Memory B cell (primary cell): ENCODE results near the gene DEFB131B.
A peak's percentile ranks its signal among the peaks of the same experiment; 100 is the strongest.
"Not testable (repeated sequence)": the region's sequence is repeated elsewhere in the genome, so short reads cannot be mapped to it uniquely, and the experiment has no call there.

Experiments
- ATAC-seq: fragments of 150-1000 bp; cut with Tn5 transposase; 2 replicates; pipeline ENCODE4 v1.10.0; 2021; ENCODE audit warnings: low read depth, mild to moderate bottlenecking, moderate library complexity
- DNase-seq, 2 donors: peaks; one replicate each; pipeline ENCODE4 v3.0.0; 2022; ENCODE audit warnings: low spot score in 2 of 2
- H3K27ac Mint-ChIP-seq: one replicate; pipeline ENCODE4 v1.8.0; 2022; ENCODE audit warnings: mild to moderate bottlenecking, moderate library complexity, mixed read lengths
- H3K27me3 Mint-ChIP-seq: one replicate; pipeline ENCODE4 v1.8.0; 2022; ENCODE audit warnings: mixed read lengths
- H3K36me3 Mint-ChIP-seq: one replicate; pipeline ENCODE4 v1.8.0; 2022; ENCODE audit warnings: mild to moderate bottlenecking, mixed read lengths
- H3K4me1 Mint-ChIP-seq: one replicate; pipeline ENCODE4 v1.8.0; 2022; ENCODE audit warnings: mixed read lengths
- H3K4me3 Mint-ChIP-seq: one replicate; pipeline ENCODE4 v1.8.0; 2022; ENCODE audit warnings: mild to moderate bottlenecking, moderate library complexity, mixed read lengths
- H3K9me3 Mint-ChIP-seq: one replicate; pipeline ENCODE4 v1.8.0; 2022; ENCODE audit warnings: mixed read lengths

Gene DEFB131B

GRCh38 chr11:71885806-71886205 lies 7.6 kb downstream of the DEFB131B start:
- not testable (repeated sequence) for H3K4me1 Mint-ChIP-seq, H3K4me3 Mint-ChIP-seq, DNase-seq, H3K36me3 Mint-ChIP-seq, H3K27me3 Mint-ChIP-seq, H3K27ac Mint-ChIP-seq, H3K9me3 Mint-ChIP-seq, ATAC-seq

- DNase-seq, H3K4me3 Mint-ChIP-seq, H3K27me3 Mint-ChIP-seq, H3K9me3 Mint-ChIP-seq, H3K36me3 Mint-ChIP-seq, ATAC-seq, H3K4me1 Mint-ChIP-seq, H3K27ac Mint-ChIP-seq: not testable (repeated sequence)
These were observed 10.2 kb downstream of the DEFB131B start for GRCh38 chr11:71888335-71889010.

GRCh38 chr11:71889181-71889872 lies 11.1 kb downstream of the DEFB131B start:
- H3K4me1 Mint-ChIP-seq, H3K27me3 Mint-ChIP-seq, H3K9me3 Mint-ChIP-seq, H3K4me3 Mint-ChIP-seq, H3K36me3 Mint-ChIP-seq, H3K27ac Mint-ChIP-seq, DNase-seq, ATAC-seq: not testable (repeated sequence)

GRCh38 chr11:71895961-71896360 lies 17.7 kb downstream of the DEFB131B start:
- no peak for DNase-seq
- no peak overlapping the region for H3K27ac Mint-ChIP-seq
- no peaks in the 10 kb centered on the region for H3K27me3 Mint-ChIP-seq
- peaks cover 18% of the 10 kb centered on the region for H3K36me3 Mint-ChIP-seq
- H3K4me3 Mint-ChIP-seq: no peak overlapping the region
- H3K4me1 Mint-ChIP-seq: no peaks in the 10 kb centered on the region
- no peak for ATAC-seq
- peaks cover 4% of the 10 kb centered on the region for H3K9me3 Mint-ChIP-seq

- H3K4me3 Mint-ChIP-seq, H3K27ac Mint-ChIP-seq: not testable (repeated sequence)
These were observed 22.9 kb downstream of the DEFB131B start for GRCh38 chr11:71901137-71901536.

DNA sequence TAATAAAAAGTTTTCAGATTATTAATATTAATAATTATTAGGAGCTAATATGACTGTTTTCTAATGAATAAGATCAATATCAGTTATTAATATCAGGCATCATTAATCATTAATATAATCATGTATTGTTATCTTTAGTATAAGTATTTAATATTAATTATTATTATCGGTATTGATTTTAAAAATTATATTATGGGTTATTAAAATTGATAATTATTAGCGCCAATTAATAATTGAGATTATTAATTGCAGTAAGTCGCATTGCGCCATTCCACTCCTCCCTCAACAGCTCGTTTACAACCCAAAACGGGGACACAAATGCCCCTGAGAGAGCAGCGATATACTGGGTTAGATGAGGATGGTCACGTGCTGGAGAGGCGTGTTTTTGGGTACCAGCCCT lies 30.0 kb downstream of the DEFB131B start:
- H3K4me1 Mint-ChIP-seq: no peaks in the 10 kb centered on the region
- H3K9me3 Mint-ChIP-seq: no peaks in the 10 kb centered on the region
- DNase-seq: no peak
- H3K4me3 Mint-ChIP-seq: no peak overlapping the region
- no peaks in the 10 kb centered on the region for H3K27me3 Mint-ChIP-seq
- H3K27ac Mint-ChIP-seq: no peak overlapping the region
- ATAC-seq: no peak
- H3K36me3 Mint-ChIP-seq: peaks cover 19% of the 10 kb centered on the region

More at GRCh38 chr11:71901137-71901536, 22.9 kb downstream of the DEFB131B start:
- H3K4me1 Mint-ChIP-seq, DNase-seq, H3K9me3 Mint-ChIP-seq, H3K27me3 Mint-ChIP-seq, ATAC-seq: not testable (repeated sequence)
- H3K36me3 Mint-ChIP-seq: peaks cover 20% of the 10 kb centered on the region

GRCh38 chr11:71910775-71911174 lies 32.5 kb downstream of the DEFB131B start:
- not testable (repeated sequence) for H3K27me3 Mint-ChIP-seq, H3K4me3 Mint-ChIP-seq, ATAC-seq, DNase-seq, H3K27ac Mint-ChIP-seq, H3K9me3 Mint-ChIP-seq, H3K4me1 Mint-ChIP-seq
- peaks cover 24% of the 10 kb centered on the region for H3K36me3 Mint-ChIP-seq

DNA sequence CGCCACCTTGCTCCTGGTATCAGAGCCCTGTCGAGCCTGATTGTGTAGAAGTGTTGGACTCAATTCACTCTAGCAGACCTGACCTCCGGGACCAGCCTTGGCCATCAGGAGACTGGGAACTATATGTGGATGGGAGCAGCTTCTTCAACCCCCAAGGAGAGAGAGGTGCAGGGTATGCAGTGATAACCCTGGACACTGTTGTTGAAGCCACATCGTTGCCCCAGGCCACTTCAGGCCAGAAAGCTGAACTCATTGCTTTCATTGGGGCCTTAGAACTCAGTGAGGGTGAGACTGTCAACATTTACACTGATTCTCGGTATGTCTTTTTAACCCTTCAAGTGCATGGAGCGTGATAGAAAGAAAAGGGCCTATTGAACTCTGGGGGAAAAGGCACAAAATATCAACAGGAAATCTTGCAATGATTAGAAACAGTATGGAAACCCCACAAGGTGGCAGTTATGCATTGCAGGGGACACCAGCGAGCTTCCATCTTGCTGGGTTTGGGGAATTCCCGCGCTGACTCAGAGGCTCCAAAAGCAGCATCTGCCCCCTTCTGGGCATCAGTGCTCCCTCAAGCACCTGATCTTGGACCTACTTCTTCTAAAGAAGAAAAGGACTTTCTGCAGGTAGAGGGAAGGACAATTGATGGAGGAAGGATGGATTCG lies 33.2 kb downstream of the DEFB131B start:
- H3K27ac Mint-ChIP-seq: peak overlapping the region; percentile 72
- H3K27me3 Mint-ChIP-seq: not testable (repeated sequence)

GRCh38 chr11:71911986-71912340 lies 33.7 kb downstream of the DEFB131B start:
- not testable (repeated sequence) for H3K27me3 Mint-ChIP-seq, DNase-seq, H3K9me3 Mint-ChIP-seq, H3K4me1 Mint-ChIP-seq, H3K4me3 Mint-ChIP-seq, ATAC-seq
- H3K36me3 Mint-ChIP-seq: peaks cover 32% of the 10 kb centered on the region
- H3K27ac Mint-ChIP-seq: peak overlapping the region; percentile 72

More for the DNA sequence above, 33.2 kb downstream of the DEFB131B start:
- H3K9me3 Mint-ChIP-seq, H3K4me1 Mint-ChIP-seq, H3K4me3 Mint-ChIP-seq, ATAC-seq, DNase-seq: not testable (repeated sequence)
- peaks cover 30% of the 10 kb centered on the region for H3K36me3 Mint-ChIP-seq

GRCh38 chr11:71913756-71914526 lies 35.7 kb downstream of the DEFB131B start:
- Mint-ChIP-seq H3K27ac (no peak overlapping the region), H3K27me3 (no peaks in the 10 kb centered on the region), H3K36me3 (peaks cover 33% of the 10 kb centered on the region), H3K4me3 (no peak overlapping the region), H3K4me1 (no peaks in the 10 kb centered on the region), H3K9me3 (no peaks in the 10 kb centered on the region)
- ATAC-seq (no peak), DNase-seq (no peak)

DNA sequence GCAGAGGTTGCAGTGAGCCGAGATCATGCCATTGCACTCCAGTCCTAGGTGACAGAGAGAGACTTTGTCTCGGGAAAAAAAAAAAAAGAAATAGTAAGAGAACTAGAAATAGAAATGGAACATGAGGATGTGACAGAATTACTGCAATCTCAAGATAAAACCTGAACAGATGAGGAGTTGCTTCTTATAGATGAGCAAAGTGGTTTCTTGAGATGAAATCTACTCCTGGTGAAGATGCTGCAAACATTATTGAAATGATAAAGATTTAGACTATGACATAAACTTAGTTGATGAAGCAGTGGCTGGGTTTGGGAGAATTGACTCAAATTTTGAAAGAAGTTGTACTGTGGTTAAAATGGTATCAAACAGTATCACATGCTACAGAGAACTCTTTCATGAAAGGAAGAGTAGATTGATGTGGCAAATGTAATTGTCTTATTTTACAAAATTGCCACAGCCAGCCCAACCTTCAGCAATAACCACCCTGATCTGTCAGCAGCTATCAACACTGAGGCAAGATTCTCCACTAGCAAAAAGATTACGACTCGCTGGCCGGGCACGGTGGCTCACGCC lies 36.5 kb downstream of the DEFB131B start:
- Mint-ChIP-seq H3K36me3 (peaks cover 33% of the 10 kb centered on the region), H3K9me3 (no peaks in the 10 kb centered on the region), H3K27me3 (no peaks in the 10 kb centered on the region), H3K4me3 (no peak overlapping the region), H3K27ac (no peak overlapping the region), H3K4me1 (no peaks in the 10 kb centered on the region)
- no peak for DNase-seq
- no peak for ATAC-seq

DNA sequence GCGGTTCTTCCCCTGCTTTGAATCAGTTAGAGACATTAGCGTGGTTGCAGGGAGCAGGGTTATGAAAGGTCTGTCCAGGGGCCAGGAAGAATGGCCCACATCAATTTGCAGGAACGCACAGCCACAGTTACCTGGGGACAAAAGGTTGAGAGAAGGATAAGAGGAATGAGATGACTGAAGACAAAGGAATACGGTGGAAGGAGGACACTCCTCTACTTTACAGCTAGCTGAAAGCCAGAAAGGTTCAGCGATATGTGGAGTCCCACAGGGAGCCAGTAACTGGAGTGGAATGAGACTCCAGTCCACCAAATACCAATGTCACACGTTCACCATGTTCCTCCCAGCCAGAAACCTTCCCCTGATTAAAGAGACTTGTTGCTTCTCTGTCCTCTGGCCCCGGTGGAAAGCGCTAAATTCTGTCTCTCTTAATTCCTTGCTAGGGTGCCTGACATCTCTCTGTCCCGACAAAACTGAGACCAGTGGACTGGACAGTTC lies 39.4 kb downstream of the DEFB131B start:
- Mint-ChIP-seq H3K36me3 (peaks cover 30% of the 10 kb centered on the region), H3K4me3 (no peak overlapping the region)

GRCh38 chr11:71927820-71928736 lies 49.8 kb downstream of the DEFB131B start, which contains the start of gene XNDC1N:
Gene XNDC1N, minus strand, starts transcription at chr11:71928594. Its CDS starts 5,241 bp downstream, at chr11:71923353.
- peak within 1 kb of the TSS; percentile 98 for H3K27ac Mint-ChIP-seq
- peak; percentile 80 for ATAC-seq
- no peak for DNase-seq
- H3K36me3 Mint-ChIP-seq: peaks cover 3% of the 10 kb centered on the region
- H3K9me3 Mint-ChIP-seq: no peaks in the 10 kb centered on the region
- peaks cover 31% of the 10 kb centered on the region for H3K4me1 Mint-ChIP-seq
- no peaks in the 10 kb centered on the region for H3K27me3 Mint-ChIP-seq
- H3K4me3 Mint-ChIP-seq: peak within 1 kb of the TSS; percentile 94

More for the DNA sequence above, 39.4 kb downstream of the DEFB131B start:
- Mint-ChIP-seq H3K9me3 (no peaks in the 10 kb centered on the region), H3K27ac (no peak overlapping the region), H3K4me1 (no peaks in the 10 kb centered on the region), H3K27me3 (no peaks in the 10 kb centered on the region)
- no peak for DNase-seq
- ATAC-seq: no peak
